Glutamatergic neuron (in vitro differentiated cells): ENCODE results near the gene PAWR. TPM values are rescaled to one million over a fixed set of nuclear protein-coding genes. Genes with fewer than 3 reads are reported as not detected.

ENCODE experiments used
- DNase-seq: peaks from one replicate; pipeline ENCODE4 v3.0.0; 2022
- H3K27ac Mint-ChIP-seq: one replicate; pipeline ENCODE4 v1.8.0; 2020; ENCODE audit warnings: mild to moderate bottlenecking, mixed read lengths, inconsistent platforms; ENCODE audit not compliant: unreplicated experiment
- H3K27me3 Mint-ChIP-seq: one replicate; pipeline ENCODE4 v1.8.0; 2020; ENCODE audit warnings: mild to moderate bottlenecking, moderate library complexity, mixed read lengths, inconsistent platforms; ENCODE audit not compliant: unreplicated experiment
- H3K36me3 Mint-ChIP-seq: one replicate; pipeline ENCODE4 v1.8.0; 2020; ENCODE audit warnings: mild to moderate bottlenecking, mixed read lengths, inconsistent platforms; ENCODE audit not compliant: unreplicated experiment
- H3K4me1 Mint-ChIP-seq: one replicate; pipeline ENCODE4 v1.8.0; 2020; ENCODE audit warnings: mild to moderate bottlenecking, low read depth, mixed read lengths, inconsistent platforms; ENCODE audit not compliant: unreplicated experiment
- H3K4me3 Mint-ChIP-seq: one replicate; pipeline ENCODE4 v1.8.0; 2020; ENCODE audit warnings: mild to moderate bottlenecking, mixed read lengths, inconsistent platforms; ENCODE audit not compliant: unreplicated experiment
- H3K9me3 Mint-ChIP-seq: one replicate; pipeline ENCODE4 v1.8.0; 2020; ENCODE audit warnings: mild to moderate bottlenecking, moderate library complexity, mixed read lengths, inconsistent platforms; ENCODE audit not compliant: unreplicated experiment
- CTCF ChIP-seq: fragments of 200-600 bp; sonication (generic); IDR thresholded peaks from one replicate; pipeline ENCODE4 v1.5.0; 2021; ENCODE audit not compliant: partially characterized antibody, unreplicated experiment
- total RNA-seq: library from RNA; stranded (reverse); fragmentation: NEBNext Ultra II Directional; extraction: Animal tissue kit (Norgen Biotek cat#: 25700); gene quantifications from one replicate; pipeline ENCODE4 v1.2.1, GENCODE V29; 2021; ENCODE audit not compliant: unreplicated experiment

The PAWR gene
- total RNA-seq, 1 donor from 2014 or later = 7.0 TPM

- Mint-ChIP-seq H3K36me3 (no peaks in the 10 kb centered on the region), H3K9me3 (no peaks in the 10 kb centered on the region), H3K4me1 (no peaks in the 10 kb centered on the region), H3K27ac (no peak overlapping the region), H3K27me3 (no peaks in the 10 kb centered on the region), H3K4me3 (no peak overlapping the region)
- no peak for TF ChIP-seq CTCF
- no peak for DNase-seq
Observed at GRCh38 chr12:79618848-79619404, 71.8 kb downstream of the PAWR start.

- DNase-seq = no peak
- no peak for TF ChIP-seq CTCF
- no peak overlapping the region for H3K4me3 Mint-ChIP-seq
- H3K27ac Mint-ChIP-seq = no peak overlapping the region
- H3K27me3 Mint-ChIP-seq = no peaks in the 10 kb centered on the region
- no peaks in the 10 kb centered on the region for H3K9me3 Mint-ChIP-seq
- H3K4me1 Mint-ChIP-seq = no peaks in the 10 kb centered on the region
- no peaks in the 10 kb centered on the region for H3K36me3 Mint-ChIP-seq
Observed at GRCh38 chr12:79617696-79618095, 73.1 kb downstream of the PAWR start.

- no peak for TF ChIP-seq CTCF
- Mint-ChIP-seq H3K4me1 (no peaks in the 10 kb centered on the region), H3K27ac (no peak overlapping the region), H3K27me3 (no peaks in the 10 kb centered on the region), H3K9me3 (no peaks in the 10 kb centered on the region), H3K36me3 (no peaks in the 10 kb centered on the region), H3K4me3 (no peak overlapping the region)
- no peak for DNase-seq
Observed at GRCh38 chr12:79615596-79616560, 74.9 kb downstream of the PAWR start.

GRCh38 chr12:79614730-79615129 is 76.0 kb downstream of the PAWR start:
- no peak for DNase-seq
- H3K27ac Mint-ChIP-seq = no peak overlapping the region
- no peaks in the 10 kb centered on the region for H3K36me3 Mint-ChIP-seq
- H3K27me3 Mint-ChIP-seq = no peaks in the 10 kb centered on the region
- TF ChIP-seq CTCF = no peak
- H3K4me3 Mint-ChIP-seq = no peak overlapping the region
- H3K9me3 Mint-ChIP-seq = no peaks in the 10 kb centered on the region
- H3K4me1 Mint-ChIP-seq = no peaks in the 10 kb centered on the region

GRCh38 chr12:79601908-79602307 is 88.9 kb downstream of the PAWR start:
- TF ChIP-seq CTCF = no peak
- H3K9me3 Mint-ChIP-seq = no peaks in the 10 kb centered on the region
- no peaks in the 10 kb centered on the region for H3K27me3 Mint-ChIP-seq
- no peak for DNase-seq
- H3K27ac Mint-ChIP-seq = no peak overlapping the region
- H3K36me3 Mint-ChIP-seq = no peaks in the 10 kb centered on the region
- no peak overlapping the region for H3K4me3 Mint-ChIP-seq
- H3K4me1 Mint-ChIP-seq = no peaks in the 10 kb centered on the region
